ENCODE results near the gene MFSD8.
"Not testable (repeated sequence)": the region's sequence is repeated elsewhere in the genome, so short reads cannot be mapped to it uniquely, and the experiment has no call there.

MFSD8 gene

DNA sequence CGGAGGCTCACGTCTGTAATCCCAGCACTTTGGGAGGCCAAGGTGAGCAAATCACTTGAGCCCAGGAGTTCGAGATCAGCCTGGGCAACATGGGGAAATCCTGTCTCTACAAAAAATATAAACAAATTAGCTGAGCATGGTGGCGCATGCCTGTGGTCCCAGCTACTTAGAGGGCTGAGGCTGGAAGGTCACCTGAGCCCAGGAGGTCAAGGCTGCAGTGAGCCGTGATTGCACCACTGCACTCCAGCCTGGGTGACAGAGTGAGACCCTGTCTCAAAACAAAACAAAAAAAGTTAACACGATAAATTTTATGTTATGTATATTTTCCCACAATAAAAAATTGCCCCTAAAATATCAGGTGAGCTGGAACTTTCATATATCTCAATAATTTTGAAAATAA is 33.1 kb downstream of the MFSD8 start:
- DNase-seq = not testable (repeated sequence)

DNA sequence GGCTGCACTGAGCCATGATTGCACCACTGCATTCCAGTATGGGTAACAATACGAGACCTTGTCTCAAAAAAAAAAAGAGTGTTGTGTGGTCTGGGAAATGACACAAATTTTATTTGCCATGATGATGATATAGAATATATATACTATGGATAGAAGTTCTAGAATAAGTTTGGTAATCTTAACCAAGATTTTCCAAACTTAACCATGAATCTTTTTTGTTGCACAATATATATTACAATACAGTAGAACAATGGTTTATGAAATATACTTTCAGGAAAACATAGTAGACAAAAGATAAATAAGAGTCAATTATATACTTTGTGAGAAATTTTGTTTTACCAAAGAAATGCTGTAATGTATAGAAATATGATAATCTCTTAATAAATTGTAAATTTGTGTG is 34.8 kb downstream of the MFSD8 start:
- DNase-seq = no peak

DNA sequence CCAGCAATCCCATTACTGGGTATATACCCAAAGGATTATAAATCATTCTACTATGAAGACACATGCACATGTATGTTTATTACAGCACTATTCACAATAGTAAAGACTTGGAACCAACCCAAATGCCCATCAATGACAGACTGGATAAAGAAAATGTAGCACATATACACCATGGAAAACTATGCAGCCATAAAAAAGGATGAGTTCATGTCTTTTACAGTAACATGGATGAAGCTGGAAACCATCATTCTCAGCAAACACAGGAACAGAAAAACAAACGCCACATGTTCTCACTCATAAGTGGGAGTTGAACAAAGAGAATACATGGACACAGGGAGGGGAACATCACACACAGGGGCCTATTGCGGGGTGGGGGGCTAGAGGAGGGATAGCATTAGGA is 39.3 kb downstream of the MFSD8 start:
- DNase-seq = not testable (repeated sequence)

DNA sequence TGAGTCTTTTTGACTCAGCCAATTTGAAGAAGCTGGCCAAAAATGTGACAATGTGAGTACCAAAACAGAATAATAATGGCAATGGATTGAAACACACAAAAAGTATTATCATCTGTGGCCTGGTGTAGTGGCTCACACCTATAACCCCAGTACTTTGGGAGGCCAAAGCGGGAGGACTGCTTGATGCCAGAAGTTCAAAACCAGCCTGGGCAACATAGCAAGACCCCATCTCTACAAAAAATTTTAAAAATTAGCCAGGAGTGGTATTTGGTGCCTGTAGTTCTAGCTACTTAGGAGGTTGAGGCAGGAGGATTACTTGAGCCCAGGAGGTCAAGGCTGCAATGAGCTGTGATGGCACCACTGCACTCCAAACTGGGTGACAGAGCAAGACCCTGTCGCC is 42.7 kb downstream of the MFSD8 start:
- DNase-seq = no peak

DNA sequence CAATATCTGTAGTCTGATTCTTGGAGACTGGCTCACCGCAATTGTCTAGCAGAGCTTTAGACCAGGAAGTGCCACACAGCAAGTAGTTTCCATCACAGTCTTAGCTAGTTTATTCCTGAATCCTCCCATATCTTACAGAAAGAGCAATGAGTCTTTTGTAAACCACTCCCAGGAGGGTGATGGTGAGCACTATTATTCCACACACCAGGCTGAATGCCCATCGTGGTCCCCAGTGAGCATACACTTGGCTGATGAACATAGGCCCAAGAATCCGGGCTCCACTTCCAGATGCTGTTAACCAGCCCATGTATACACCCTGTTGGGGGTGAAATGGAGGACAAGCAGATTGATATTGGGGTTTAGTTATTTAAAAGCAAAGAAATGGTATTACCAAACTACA is 44.5 kb downstream of the MFSD8 start:
- DNase-seq = no peak

DNA sequence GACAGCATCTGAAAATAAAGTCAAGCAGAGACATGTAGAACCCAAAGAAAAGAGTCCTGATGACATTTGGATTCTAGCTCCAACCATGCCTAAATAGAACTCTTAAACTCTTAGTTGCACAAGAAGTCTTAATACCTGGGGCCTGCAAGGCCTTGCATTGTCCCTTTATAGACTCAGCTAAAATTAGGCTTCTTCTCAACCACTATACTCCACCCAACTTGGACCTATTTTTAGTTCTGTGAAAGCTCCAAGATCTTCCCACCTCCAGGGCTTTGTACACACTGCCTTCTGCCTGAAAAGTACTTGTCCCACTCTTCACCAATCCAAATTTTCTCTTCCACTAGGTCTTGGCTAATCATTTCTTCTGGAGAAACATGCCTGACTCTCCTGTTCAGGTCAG is 47.8 kb downstream of the MFSD8 start:
- no peak for DNase-seq

DNA sequence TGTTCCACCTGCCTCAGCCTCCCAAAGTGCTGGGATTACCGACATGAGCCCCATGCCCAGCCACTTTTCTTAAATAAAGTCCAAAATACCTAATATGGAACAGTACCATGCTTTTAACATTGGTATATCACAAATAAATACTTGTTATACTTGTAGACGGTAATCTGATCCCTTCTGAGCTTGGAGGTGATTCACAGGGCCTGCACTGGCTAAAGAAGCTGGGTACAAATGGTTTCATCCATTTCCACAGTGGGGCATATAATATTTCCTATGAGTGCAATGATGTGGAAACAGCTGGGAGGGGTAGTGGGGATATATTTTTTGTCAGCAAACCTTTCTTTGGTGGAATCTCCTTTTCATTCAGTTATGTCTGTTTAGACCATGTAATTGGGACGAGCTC is 48.5 kb downstream of the MFSD8 start:
- DNase-seq = no peak

DNA sequence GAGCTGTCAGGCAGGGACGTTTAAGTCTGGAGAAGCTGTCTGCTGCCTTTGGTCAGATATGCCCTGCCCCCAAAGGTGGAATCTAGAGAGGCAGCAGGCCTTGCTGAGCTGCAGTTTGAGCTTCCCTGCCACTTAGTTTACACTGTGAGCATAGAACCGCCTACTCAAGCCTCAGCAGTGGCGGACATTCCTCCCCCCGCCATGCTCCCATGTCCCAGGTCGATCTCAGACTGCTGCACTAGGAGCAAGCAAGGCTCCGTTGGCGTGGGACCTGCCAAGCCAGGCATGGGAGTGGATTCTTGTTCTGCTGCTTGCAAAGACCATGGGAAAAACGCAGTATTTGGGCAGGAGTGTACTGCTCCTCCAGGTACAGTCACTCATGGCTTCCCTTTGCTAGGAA is 59.9 kb downstream of the MFSD8 start:
- no peak for DNase-seq

DNA sequence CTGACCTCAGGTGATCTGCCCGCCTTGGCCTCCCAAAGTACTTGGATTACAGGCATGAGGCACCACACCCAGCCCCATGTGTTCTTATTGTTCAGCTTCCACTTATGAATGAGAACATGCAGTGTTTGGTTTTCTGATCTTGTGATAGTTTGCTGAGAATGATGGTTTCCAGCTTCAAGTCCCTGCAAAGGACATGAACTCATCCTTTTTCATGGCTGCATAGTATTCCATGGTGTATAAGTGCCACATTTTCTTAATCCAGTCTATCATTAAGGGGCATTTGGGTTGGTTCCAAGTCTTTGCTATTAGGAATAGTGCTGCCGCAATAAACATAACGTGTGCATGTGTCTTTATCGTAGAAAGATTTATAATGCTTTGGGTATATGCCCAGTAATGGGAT is 65.3 kb downstream of the MFSD8 start:
- DNase-seq = not testable (repeated sequence)

DNA sequence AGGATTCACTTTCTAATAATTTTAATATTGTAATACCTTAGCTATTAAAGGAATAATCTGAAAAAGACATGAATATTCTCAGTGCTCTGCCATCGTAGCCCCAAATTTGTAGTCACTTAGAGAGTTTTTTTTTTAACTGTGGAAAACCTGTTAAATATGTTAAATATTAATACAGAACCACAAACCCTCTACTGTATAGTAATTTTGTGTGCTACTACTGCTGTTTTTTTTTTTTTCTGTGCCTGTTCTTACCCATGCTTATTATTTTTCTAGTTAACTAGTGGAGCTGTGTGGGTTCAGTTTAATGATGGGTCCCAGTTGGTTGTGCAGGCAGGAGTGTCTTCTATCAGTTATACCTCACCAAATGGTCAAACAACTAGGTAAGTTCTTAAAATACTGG is 68.4 kb downstream of the MFSD8 start:
- no peak for DNase-seq

DNA sequence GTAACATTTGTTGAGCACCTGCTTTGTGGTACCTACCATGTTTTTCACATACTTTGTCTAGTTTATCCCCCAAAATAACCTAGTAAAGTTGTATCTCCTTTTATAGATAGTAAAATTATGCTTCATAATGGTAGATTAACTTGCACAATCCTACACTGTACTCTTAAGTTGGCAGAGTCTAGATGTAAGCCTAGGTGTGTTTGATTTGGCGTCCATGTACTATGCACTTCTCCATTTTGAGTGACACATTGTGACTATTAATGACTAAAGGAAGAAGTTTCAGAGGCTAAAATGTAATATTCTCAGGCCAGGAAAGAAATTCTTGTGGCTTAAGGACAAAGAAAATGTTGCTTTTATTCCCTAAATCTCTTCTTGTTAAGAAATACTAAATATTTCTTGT is 68.9 kb downstream of the MFSD8 start:
- DNase-seq = no peak

DNA sequence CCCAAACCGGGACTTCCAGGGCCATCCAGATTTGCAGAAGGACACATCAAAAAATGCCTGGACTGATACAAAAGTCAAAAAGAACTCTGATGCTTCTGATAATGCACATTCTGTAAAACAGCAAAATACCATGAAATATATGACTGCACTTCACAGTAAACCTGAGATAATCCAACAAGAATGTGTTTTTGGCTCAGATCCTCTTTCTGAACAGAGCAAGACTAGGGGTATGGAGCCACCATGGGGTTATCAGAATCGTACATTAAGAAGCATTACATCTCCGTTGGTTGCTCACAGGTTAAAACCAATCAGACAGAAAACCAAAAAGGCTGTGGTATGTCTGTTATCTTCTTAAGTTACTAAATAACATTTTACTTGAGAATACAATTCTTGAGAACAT is 75.1 kb downstream of the MFSD8 start:
- DNase-seq = no peak

DNA sequence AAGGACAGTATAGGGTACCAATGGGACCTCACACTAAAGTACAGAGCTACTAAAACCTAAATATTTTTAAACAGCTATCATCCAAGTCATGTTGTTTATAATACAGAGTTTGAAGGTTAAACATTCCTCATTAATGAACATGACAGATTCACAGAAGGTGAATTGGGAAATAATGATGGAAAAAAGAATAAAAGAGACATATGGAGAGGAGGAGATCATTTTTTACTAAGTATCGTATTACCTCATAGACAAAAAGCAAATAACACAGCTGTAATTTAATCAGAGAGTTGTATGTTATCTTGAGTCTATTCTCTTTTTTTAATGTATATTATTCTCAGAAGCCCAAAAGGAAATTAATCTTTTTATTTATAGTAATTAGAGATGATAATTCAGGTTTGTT is 76.4 kb downstream of the MFSD8 start:
- DNase-seq = no peak

DNA sequence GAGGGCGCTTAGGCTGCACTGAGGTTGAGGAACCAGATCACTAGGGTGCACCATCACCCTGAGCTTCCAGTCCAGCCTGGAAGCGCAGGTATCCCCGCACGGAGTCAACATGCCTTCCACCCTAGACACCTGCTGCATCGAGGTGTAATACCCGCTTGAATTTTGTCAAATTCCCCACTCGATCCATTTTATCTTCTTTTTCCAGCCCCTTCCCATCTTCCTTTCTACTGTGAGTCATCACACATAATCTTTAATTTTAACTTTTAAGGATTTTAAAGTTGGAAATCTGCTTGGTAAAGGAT is 83.5 kb downstream of the MFSD8 start:
- DNase-seq = no peak

DNA sequence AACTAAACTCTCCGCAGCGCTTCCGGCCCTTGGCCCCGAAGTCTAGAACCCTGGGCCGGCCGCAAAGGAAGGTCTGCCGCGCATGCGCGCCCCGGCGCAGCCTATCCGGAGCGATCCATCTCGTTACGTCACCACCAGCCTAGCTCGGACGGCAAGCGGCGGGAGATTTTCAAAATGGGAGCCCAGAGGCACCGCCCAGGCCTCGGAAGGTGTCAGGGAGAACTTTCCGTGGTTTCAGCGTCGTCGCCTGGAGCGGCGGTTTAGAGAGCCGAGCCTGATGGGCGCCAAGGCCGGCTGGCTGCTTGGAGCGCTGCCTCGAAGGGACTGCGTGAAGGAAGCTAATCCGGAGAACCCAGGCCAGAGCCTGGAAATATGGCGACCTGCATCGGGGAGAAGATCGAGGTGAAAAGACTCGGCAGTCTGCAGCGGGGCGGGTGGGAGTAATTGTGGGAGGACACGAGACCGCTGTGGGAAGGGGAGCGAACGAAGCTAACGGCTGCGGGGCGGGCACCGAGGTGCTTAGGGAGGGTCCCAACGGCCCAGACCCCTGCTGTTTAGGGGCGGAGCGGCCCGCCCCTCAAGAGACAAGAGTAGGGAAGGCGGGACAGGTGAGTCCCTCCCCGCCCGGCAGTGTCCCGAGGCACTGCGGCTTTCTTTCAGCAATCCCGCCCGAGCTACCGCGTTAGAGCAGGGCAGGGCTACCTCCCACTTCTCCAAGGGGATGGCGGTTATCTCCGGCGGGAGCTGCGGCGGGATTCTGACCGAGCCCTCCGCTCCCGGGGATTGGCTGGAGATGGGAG is 84.0 kb downstream of the MFSD8 start, which contains the start of gene PLK4:
TSS of gene PLK4 (plus strand) at position 131 of the 800 bp plus-strand sequence. CDS start at position 373, 242 bp downstream.
- peak; percentile 95 for DNase-seq

DNA sequence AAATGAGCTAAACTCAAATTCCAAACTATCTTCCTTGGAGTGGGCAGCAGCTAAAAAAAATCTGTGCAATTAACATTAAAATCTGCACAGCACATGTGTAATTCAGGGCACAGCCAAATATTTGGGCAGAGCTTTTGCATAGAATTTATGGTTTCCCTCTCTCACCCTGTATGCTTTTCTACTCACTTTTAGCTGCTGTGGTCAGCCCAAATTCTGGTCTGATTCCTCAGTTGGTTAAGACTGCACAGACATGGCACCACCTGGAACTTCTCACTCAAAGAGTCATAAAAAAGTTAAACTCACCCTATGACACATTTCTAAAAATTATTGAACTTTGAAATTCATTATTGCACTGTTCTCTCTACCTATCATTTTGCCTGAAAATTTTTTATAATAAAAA is 89.2 kb downstream of the MFSD8 start:
- no peak for DNase-seq

DNA sequence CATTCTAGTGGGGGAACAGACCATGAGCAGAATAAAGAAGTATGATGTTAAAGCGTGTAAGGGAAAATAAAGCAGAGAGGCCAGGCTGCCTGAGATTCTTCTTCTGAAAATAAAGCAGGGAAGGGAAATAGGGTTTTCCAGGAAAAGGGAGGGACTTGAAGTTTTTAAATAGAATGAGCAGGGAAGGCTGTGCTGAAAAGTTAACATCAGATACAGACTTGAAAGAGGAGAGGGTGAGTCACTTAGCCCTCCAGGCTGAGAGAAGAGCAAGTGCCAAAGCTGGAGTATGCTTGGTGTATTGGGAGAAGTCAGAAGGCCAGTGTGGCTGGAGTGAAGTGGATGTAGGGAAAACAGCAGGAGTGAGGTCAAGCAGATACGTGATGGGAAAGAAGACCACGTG is 94.3 kb downstream of the MFSD8 start:
- DNase-seq = no peak

DNA sequence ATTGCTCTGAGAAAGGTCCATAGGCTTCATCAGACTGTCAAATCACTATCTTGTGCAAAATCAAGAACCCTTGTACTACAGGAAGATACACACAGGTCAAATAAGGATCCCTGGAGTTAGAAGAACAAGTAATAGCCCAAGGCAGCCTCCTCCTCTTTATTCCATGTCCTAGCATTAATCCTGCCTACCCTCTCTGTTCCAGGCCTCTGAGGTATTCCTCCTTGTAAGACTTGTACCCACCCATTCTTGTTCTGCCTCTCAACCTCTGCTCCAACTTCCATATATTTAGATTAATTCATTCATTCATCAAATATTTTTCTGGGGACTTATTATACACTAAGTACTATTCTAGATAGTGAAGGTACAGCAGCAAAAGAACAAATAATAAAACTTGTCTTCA is 94.7 kb downstream of the MFSD8 start:
- no peak for DNase-seq

DNA sequence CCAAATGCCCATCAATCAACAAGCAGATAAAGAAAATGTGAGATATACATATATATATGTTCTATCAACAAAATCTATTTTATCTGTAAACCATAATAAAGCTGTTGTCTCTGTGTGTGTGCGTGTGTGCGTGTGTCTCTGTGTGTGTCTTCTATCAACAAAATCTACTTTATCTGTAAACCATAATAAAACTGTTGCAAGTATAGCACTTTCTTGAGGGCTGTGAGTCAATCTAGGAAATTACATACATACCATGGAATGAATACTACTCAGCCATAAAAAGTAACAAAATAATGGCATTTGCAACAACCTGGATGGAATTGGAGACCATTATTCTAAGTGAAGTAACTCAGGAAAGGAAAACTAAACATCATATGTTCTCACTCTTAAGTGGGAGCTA is 96.8 kb downstream of the MFSD8 start:
- DNase-seq = no peak
